Right forelimb (tissue), 1 donor: ENCODE measurements around the gene RNF180.
"Not testable (repeated sequence)": the region's sequence is repeated elsewhere in the genome, so short reads cannot be mapped to it uniquely, and the experiment has no call there.

ENCODE experiments used
- DNase-seq: peaks from one replicate; pipeline ENCODE4 v3.0.0-alpha.2; 2018

The RNF180 gene

DNA sequence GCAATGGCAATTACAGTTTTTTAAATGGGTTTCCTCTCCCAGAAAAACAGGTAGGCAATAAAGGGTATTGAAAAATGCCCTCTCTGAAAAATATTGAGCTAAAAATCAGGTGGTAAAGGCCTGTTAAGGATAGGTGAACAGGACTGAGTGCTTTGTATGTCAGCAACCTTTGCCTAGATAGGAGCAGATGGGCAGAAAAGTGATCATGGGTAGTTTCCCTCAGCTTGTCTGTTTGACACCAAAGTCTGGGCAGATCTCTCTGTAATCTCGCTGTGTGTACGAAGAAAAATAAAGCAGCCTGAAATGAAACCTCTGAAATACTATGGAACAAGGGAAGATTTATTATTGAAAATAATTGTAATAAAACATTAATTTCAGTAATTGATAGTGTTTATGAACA lies 15.8 kb downstream of the RNF180 start:
- no peak for DNase-seq

DNA sequence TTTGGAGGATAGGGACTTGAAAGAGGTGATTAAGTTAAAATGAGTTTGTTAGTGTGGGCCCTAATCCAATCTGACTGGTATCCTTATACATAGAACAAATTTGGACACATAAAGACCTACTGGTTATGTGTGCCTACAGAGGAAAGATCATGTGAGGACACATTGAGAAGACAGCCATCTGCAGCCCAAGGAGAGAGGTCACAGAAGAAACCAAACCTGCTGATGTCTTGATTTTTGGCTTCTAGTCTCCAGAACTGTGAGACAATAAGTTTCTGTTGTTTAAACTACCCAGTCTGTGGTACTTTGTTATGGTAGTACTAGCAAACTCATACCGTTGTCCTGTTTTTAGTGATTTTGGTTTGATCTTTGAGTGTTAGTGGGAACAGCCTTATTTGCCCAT lies 18.3 kb downstream of the RNF180 start:
- DNase-seq = no peak

DNA sequence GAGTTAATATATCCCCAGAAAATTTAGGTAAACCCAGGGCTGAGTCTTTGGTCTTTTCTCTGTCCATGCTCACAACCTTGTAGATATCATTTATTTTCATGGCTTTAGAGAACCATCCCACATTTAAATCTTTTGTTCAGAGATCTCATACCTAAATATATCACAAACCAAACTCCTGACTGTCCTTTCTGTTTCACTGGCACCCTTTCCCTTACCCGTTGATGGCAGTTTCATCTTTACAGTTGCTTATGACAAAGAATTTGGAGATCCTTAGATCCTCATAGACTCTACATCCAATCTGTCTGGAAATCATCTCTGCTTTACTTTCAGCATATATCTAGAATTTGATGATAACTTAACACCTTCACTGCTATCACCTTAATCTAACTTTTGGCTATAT lies 19.2 kb downstream of the RNF180 start:
- DNase-seq = no peak

DNA sequence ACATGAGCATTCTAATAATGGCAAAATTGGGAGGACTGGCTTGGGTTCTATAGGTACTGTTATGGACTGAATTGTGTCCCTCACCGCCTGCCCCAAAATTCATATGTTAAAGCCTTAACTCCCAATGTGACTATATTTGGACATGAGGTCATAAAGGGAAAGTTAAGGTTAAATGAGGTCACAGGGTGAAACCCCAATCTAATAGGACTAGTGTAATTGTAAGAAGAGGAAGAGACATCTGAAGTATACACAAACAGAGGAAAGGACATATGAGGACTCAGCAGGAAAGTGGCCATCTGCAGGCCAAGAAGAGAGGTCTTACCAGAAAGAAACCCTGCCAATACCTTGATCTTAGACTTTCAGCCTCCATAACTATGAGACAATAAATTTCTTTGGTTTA lies 23.1 kb downstream of the RNF180 start:
- no peak for DNase-seq

DNA sequence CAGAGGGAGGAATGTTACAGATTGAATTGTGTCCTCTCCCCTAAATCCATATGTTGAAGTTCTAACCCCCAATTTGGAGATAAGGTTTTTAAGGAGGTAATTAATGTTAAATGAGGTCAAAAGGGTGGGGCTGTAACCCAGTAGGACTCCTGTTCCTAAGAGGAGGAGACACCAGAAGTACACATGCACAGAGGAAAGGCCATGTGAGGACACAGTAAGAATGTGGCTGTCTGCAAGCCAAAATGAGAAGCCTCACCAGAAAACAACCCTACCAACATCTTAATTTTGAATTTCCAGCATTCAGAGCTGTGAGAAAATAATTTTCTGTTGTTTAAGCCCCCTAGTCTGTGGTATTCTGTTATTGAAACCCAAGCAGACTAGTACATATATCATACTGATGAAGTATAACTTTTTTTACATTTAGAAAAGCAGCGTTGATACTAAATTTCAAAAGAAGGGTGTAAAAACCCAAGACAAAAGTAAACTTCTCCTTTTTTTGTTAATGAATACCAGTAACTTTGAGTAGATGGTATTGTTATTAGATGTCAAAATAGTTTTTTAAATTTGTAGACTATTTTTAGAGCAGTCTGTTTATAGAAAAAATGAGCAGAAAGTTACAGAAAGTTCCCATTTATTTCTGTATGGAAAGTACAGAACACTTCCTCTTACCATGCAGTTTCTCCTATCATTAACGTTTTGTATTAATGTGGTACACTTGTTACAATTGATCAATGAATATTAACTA lies 25.1 kb downstream of the RNF180 start:
- DNase-seq = no peak

DNA sequence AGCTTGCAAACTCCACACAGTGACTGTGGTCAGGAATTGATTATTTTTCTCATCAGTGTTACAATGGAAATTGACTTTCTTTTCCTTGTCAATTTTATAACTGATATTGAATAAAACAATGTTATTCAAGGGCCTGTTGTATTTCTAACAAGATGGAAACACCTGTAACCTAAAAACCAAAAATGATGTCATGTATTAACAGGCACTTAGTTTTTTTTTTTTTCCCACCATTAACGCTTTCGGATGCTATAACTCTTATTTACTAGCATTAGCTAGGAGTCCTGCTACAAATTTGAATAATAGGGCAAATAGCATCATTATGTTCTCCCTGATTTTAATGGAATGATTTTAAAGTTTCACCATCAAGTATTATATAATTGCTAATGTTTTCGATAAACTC lies 30.3 kb downstream of the RNF180 start:
- no peak for DNase-seq

DNA sequence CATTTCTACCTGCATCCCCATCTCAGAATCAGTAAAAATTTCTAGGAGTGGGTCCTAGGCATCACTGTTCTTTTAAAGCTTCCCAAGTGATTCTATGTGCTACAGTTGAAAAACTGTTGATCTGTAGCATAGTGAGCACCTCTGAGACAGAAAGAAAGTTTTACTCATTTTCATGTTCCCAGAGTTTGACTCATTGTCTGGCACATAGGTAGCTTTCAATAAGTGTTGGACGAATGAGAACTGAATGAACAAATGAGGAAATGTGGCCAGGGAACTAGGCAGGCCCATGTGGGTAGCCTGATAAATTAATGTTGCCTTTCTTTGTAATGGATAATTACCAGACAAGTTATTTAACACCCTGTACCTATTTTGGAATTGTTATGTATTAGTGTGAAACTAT lies 33.8 kb downstream of the RNF180 start:
- DNase-seq = no peak

DNA sequence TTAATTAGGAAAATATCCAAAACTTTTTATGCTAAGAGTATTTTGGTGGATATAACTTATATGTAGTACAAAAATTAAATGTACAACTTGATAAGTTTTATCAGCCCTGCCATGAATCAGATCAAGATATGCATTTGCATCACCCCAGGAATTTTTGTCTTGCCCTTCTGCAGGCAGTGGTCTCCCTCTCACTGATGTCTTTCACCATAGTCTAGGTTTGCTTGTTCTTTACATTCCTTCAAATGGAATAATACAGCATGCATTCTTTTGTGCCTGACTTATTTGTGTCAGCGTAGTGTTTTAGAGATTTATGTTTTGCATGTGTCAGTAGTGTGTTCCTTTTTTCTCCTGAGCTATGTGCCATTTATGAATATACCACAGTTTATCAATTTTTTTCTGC lies 36.4 kb downstream of the RNF180 start:
- DNase-seq = no peak

DNA sequence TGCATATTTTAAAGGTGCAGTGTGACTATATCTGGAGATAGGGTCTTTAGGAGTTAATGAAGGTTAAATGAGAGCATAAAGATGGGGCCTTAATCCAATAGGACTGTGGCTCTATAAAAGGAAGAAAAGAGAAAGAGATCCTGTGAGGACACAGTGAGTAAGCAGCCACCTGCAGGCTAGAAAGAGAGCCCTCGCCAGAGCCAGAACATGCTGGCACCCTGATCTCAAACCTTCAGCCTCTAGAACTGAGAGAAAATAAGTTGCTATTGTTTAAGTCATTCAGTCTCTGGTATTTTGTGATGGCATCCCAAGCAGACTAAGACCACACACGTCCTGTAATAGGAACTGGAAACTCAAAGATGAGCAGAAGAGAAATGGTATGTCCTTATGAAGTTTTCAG lies 41.0 kb downstream of the RNF180 start:
- no peak for DNase-seq

DNA sequence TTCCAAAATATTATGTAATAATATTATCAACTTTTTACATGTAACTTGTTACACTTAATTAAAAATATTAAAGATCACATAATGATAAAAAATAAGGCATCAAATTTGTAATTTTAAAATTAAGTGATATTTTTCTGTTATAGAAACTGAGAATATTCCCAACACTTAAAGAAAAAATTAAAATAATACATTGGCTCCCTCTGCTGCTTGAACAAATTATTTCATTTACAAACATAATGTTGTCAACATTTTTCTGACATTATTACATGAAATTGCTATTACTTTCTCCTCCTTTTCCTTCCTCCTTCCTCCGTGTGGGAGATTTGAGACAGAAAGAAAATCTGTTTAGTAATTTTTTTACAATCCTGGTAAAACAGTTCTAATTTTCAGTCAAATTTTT lies 42.3 kb downstream of the RNF180 start:
- DNase-seq = no peak

DNA sequence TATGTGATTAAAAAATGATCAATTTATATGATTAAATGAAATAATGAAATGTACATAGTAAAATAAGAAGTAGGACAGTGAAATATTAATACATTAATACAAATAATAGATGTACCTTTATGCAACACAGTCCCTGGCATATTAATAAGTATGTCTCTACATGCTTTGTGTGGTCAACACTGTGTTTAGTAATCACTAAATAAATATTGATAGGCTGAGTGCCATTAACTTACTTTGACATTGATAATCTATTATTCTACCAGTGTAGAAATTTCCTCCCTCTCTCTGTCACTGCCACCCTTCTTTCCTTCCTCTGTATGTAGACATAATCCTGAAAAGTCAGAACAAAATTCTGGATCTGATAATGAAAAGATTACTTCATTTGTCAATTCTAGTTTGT lies 43.7 kb downstream of the RNF180 start:
- no peak for DNase-seq

DNA sequence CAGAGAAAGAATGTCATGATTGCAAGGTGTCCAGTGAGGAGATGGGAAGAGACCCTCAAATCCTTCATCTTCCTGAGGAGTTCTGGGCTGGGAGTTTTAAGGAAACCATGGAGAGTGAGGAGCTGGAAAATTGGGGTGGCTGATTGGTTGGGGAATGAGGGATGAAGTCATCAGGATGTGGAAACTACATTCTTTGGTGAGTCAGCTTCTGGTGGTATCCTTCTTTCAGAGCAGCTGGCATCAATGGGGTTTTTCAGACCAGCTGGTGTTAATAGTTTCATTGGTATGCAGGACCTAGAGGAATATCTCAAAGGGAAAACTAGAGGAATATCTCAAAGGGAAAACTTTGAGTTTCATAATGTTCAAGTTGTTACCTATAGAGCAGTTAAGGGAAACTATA lies 45.2 kb downstream of the RNF180 start:
- no peak for DNase-seq

DNA sequence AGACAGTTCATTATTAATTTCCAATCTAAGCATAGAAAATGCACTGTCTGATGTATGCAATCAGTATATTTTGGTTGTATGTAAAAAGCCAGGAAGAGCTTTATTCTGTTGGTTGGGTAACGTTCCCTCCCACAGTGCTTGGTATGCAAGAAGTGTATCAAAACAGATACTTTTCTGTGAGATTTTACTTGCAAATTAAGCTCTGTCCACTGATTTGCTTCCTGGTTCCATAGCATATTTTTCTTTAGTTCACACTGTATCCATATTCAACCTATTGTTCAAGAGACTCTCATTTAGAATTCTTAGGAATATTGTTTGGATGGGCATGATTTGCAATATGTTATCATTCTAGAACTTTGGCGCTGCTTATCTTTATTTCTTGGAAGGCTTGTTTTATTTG lies 47.4 kb downstream of the RNF180 start:
- no peak for DNase-seq

DNA sequence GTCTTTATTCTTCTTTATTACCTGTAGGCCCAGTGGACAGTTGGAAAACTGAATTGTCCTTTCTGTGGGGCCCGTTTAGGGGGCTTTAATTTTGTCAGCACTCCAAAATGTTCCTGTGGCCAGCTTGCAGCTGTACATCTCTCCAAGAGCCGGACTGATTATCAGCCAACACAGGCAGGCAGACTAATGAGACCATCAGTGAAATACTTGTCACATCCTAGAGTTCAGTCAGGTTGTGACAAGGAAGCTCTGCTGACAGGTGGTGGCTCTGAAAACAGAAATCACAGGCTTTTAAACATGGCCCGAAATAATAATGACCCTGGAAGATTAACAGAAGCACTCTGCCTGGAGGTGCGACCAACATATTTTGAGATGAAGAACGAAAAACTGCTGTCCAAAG lies 47.9 kb downstream of the RNF180 start:
- no peak for DNase-seq

DNA sequence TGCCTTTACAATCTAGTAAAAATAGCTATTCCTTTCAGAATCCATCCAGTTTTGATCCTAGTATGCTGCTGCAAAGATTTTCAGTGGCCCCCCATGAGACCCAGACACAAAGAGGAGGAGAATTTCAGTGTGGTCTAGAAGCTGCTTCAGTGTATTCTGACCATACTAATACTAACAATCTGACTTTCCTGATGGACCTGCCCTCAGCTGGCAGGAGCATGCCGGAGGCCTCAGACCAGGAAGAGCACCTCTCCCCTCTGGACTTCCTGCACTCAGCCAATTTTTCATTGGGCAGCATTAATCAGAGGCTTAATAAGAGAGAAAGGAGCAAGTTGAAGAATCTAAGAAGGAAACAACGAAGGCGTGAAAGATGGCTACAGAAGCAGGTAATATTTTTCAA lies 48.5 kb downstream of the RNF180 start:
- no peak for DNase-seq

DNA sequence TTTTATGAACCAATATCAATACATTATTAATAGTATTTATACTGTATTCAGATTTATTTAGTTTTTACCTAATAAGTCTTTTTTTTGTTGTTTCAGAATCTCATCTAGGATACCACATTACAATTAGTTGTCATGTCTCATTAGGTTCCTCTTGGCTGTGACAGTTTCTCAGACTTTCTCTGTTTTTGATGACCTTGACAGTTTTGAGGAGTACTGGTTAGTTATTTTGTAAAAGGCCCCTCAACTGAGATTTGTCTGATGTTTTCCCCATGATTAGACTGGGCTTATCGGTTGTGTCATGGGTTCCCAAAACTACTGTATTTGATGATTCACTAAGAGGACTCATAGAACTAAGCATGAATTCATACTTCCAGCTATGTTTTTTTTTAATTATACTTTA lies 56.3 kb downstream of the RNF180 start:
- no peak for DNase-seq

DNA sequence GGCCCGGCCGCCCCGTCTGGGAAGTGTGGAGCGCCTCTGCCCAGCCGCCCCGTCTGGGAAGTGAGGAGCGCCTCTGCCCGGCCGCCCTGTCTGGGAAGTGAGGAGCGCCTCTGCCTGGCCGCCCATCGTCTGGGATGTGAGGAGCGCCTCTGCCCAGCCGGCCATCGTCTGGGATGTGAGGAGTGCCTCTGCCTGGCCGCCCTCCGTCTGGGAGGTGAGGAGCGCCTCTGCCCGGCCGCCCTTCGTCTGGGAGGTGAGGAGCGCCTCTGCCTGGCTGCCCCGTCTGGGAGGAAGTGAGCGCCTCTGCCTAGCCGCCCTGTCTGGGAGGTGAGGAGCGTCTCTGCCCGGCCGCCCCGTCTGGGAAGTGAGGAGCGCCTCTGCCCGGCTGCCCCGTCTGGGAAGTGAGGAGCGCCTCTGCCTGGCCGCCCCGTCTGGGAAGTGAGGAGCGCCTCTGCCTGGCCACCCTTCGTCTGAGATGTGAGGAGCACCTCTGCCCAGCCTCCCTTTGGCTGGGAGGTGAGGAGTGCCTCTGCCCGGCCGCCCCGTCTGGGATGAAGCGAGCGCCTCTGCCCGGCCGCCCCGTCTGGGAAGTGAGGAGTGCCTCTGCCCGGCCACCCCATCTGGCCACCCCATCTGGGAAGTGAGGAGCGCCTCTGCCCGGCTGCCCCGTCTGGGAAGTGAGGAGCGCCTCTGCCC lies 59.8 kb downstream of the RNF180 start:
- not testable (repeated sequence) for DNase-seq

DNA sequence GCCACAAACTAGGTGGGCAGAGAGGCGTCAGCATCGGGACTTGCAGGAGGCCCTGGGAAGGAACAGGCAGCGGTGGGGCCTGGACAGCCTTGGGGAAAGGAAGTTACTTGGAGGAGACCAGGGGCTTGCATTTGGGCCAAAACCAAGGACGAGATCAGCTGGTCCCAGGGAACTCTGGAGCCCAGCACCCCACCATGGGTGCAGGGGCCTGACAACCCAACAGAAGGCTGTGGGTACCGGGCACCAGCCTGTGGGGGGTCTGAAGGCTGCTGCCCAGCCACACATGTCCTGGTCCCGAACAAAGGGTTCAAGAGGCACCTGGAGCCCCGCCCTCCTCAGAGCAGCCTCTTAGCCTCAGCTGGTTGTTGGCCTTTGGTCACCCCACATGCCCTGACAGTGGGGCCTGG lies 61.5 kb downstream of the RNF180 start:
- DNase-seq = not testable (repeated sequence)

DNA sequence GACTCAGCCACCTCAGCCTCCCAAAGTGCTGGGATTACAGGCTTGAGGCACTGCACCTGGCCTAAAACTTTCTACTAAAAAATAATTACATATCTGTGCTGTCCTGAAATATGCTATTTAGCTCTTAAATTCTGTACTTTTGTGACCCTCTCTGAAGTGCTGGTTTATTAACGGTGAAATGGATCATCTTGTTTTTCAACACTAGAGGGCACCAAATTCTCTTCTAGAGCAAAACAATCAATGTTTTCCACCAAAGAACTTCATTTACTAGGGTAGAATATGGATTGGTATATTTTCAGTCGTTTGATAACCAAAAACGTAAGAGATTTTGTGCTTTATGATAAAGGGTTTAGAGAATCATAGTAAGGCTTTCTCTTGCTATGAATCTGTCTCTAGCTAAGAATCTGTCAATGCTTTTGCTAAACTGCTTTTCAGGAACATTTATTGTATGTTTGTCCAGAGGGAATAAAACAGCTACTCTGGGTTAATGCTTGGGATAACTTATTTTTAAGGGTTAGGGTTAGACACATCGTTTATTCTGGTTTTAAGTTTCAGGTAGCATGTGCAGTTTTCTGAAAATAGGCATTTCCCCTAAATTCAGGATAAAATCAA lies 63.6 kb downstream of the RNF180 start:
- no peak for DNase-seq

DNA sequence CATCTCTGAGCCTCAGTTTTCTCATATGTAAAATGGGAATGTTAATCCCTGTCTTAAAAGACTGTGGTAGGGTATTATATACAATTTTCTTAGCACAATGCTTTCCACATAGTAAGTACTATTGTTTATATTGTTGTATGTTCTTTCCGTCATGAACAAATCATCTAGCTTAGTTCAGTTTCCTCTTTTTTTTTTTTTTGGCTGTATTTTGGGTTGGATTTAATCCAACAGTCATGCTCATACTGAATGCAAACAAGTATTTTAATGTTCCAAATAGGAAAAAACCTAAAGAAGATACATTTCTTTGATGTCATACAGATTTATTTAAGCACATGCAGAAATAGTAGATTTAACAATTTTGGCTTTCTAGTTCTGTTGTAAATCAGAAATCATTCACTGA lies 95.1 kb downstream of the RNF180 start:
- no peak for DNase-seq

DNA sequence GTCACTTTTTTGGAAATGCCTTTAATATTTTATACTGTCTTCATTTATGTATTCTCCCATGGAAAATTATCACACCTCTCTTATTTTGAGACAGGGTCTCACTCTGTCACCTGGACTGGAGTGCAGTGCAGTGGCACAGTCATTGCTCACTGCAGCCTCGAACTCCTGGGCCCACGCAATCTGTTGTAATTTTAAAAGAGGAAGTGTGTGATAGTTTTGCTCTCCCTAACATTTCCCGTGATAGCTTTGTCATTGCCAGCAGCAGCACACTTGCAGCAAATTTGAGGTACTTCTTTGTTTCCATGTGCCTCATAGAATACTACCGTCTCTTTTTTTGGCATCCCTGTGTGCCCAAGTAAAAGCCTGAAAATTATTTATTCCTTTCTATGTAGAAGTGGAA lies 103.5 kb downstream of the RNF180 start:
- no peak for DNase-seq

DNA sequence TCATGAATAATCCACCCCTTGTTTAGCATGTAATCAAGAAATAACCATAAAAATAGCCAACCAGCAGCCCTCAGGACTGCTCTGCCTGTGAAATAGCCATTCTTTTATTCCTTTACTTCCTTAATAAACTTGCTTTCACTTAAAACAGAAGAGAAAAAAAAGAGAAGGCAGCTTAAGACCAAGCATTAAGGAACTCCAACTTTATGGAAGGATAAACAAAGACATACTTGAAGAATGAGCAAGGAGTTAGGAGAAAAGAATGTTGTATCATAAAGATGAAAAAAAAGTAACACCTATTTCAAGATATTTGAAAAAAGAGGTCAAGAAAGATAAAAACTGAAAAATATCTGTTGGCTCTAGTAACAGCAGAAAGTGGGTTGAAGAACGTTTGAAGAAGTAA lies 107.6 kb downstream of the RNF180 start:
- no peak for DNase-seq

DNA sequence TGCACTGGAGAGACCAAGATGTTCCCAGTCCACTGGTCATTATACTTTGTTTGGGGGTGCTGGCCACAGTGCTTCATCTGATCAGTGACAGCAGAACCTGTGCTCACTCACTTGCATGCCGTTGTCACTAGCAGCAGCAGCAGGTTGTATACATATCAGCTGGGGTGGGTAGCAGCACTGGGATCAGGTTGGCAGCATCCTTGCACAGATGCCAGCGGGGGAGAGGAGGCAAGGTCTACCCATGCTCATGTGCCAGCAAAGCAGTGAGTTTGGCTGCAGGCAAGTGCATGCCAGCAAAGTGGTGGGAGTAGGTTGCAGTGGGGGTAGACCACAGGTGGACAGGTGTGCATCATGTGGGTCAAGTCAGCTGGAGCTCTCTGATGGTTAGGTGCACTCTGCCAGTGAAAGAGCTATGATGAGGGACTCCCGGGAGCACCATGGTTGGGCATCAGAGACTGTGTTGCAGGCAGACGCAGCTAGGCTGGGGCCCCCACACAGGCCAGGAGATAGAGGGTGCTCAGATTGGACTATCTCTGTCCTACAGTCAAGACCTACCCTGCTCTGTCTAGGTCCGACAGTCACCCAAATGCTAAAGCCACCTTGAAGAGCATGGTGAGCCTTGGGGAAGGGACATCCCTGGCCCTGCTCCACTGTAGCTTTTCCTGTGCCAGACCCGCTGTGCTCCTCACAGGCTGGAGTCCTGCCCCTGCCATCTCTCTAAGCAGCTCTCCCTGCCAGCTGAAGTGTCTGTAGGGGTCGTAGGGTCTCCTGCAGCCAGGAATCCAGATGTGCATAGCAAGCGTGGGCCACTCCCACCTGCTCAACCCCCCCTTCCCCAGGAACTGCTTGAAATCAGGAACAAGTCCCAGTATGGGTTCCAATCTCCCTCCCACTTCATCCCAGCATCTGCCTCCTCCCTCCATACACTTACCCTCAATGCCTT lies 119.8 kb downstream of the RNF180 start:
- no peak for DNase-seq
